Activated CD8-positive, alpha-beta memory T cell treated with anti-CD3 and anti-CD28 coated beads for 1 hour (primary cell): ENCODE results near the gene SIRPA.

Experiments used
- DNase-seq, 2 donors: peaks; one replicate each; pipeline ENCODE4 v3.0.0-alpha.2; 2020; ENCODE audit warnings: low read depth in 1 of 2; ENCODE audit errors: extremely low read depth in 1 of 2

The SIRPA gene

GRCh38 chr20:1868856-1869255, 26.4 kb upstream of the SIRPA start:
- no peak for DNase-seq

DNA sequence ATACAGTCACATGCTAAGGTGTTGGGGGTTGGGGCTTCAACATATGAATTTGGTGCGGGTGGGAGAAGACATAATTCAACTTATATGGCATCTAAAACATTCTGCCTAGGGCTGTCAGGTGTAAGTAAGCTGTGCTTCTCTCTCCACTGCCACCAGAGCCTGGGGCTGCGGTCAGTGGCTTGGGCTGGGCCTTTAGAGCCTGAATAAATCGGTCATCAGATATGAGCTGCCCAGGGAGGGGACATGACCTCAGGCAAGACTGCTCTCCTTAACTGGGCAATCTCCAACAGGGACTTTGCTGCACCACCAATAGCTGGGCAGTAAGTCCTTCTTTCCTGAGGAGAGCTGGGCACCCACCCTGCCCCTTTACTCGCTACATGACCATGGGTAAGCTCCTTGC, 24.9 kb upstream of the SIRPA start:
- DNase-seq = no peak

- DNase-seq = no peak
These were observed 24.2 kb upstream of the SIRPA start for GRCh38 chr20:1870792-1871550.

DNA sequence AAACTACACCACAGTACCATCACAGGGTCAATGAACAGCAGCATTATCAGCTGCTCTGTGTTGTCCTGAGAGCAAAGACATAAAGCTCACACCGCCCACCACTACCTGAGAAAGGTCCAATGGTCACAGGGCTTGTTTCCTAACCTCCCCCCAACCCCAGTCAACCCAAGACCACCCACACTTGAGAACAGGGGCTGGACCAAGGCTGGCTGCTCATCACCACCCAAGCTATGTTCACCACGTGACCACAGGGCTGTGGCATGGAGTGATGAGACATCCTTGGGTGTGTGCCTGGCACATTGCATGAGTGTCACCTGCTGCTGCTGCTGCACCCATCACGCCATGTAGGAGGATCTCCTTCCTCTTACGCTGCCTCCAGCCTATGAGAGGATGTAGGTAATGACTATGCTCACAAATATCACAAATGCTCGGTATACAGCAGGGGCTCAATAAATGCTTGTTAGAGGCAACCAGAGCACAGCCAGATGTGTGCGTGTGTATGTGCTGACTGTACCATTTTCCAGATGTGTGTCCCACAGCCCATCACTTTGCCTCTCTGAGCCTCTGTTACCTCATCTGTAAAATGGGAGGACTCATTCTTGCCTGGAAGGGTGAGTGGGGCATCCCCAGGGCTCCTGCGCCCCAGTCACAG, 23.3 kb upstream of the SIRPA start:
- DNase-seq = no peak

- no peak for DNase-seq
These were observed 22.6 kb upstream of the SIRPA start for GRCh38 chr20:1872459-1873097.

GRCh38 chr20:1874450-1875182, 20.6 kb upstream of the SIRPA start:
- DNase-seq = no peak

DNA sequence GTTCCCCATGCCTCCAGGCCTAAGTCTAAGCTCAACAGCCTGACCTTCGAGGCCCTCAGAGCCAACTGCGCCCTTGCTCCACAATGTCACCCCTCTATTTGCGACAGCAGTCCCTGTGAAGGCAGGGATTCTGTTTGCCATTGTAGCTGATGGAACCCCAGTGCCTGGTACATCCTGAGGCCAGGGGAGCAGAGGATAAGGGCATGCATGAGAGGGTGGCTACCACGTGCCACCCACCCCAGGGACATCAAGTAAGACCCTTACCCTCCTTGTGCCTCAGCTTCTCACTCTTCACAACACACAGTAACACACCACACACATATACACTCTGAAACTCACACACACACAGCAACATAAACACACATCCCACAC, 20.0 kb upstream of the SIRPA start:
- DNase-seq = no peak

DNA sequence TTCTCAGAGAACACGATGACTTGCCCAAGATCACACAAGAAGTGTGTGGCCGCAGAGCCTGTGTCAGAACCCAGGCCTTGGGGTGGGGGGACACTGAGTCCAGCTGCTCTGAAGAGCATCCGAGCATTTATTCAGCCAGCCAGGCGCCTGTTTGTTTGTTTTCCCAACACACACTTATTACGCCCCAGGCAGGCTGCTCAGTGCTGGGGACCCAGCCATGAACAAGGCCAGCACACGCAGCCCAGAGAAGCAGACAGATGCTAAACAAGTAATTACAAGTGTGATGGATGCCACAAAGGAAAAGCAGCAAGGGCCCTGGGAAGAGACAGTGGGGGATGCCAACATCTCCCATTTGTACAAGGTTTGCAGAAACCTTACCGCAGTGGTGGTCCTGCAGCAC, 19.4 kb upstream of the SIRPA start:
- no peak for DNase-seq

- no peak for DNase-seq
These were observed 18.8 kb upstream of the SIRPA start for GRCh38 chr20:1876217-1876921.

GRCh38 chr20:1876975-1877608, 18.1 kb upstream of the SIRPA start:
- DNase-seq = no peak

DNA sequence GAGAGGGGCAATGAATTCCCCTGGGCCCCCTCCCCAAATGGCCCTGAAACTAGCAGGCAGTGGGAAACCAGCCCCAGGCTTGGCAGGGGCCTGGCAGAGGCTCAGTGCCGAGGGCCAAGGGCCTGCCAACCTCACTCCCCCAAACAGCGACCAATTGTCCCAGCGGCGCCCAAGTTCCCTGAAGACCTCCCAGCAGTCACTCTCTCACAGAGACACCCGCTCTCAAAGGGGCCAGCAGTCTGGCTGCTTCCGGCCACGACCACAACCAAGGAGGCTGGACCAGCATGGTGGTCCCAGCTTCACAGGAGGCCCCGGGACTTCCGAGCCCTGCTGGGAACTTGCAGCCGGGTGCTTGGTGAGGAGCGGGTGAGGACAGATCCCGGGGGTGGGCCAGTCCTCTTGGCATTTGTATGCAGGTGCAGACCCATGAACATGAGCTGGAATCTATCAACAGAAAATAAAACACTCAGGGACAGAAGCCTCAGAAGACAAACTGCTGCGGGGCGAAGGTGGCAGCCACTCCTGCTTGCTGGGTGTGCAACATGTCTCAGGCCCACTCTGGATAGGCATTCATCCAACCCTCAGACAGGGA, 17.5 kb upstream of the SIRPA start:
- no peak for DNase-seq

DNA sequence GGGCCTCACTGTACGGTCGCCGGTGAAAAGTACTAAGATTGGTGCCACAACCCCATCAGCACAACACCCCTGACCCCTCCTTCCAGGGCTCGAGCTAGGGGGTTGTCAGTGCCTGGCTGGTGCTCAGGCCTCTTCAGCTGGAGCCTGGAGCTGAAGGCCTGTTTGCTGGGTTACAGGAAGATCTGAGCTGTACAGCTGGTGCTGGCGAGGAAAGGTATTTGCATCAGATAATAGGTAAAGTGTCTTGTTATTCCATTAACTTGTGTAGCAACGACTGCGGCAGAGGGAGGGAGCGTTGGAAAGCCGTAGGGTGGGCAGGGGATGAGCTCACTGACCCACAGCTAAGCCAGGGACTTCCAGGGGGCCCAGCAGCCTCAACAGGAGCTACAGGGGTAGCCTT, 15.8 kb upstream of the SIRPA start:
- no peak for DNase-seq

GRCh38 chr20:1879934-1880333, 15.3 kb upstream of the SIRPA start:
- no peak for DNase-seq

- no peak for DNase-seq
These were observed 14.5 kb upstream of the SIRPA start for GRCh38 chr20:1880529-1881239.

DNA sequence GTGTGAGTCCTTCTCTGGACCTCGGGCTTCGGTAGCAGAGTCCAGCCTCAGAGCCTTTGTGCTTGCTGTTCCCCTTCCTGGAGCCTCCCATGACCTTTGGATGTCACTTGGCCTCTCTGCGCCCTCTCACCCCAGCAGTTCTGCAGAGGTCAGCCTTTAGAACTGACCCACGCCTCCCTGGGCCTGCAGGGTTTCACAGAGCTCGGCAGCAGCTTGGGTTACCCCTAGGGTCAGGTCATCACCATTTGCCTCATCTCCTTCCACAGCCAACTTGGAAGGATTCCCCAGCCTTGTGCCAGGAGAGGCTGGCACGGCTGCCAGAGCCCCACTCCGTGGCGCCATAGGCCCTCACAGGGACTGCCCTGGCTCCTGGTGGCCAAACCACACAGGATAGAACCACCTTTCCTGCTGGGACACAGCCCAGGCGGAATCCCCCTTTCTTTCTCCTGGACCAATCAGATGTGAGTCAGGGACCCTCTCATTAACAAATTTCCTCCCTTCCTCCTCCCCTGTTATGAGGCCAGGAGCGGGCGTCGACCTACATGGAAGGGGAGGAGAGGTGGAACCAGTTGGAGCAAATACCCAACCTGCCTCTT, 13.9 kb upstream of the SIRPA start:
- DNase-seq = no peak

DNA sequence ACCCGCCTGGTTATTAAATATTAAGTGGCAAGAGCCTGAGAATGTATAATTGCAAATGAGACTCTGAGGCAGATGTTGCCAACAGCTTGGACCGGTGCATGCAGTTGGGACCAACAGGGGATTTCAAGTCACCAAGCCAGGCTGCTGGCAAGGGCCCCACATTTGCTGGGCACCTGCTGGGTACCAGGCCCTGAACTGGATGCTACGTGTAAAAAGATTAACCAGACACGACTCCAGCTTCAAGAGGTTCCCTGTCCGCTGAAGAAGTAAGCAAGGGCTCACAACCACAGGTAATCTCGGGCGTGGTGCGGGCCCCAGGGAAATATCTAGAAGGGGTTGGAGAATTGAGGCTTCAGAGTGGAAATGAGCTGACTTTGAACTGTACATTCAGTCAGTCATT, 13.2 kb upstream of the SIRPA start:
- DNase-seq = no peak

DNA sequence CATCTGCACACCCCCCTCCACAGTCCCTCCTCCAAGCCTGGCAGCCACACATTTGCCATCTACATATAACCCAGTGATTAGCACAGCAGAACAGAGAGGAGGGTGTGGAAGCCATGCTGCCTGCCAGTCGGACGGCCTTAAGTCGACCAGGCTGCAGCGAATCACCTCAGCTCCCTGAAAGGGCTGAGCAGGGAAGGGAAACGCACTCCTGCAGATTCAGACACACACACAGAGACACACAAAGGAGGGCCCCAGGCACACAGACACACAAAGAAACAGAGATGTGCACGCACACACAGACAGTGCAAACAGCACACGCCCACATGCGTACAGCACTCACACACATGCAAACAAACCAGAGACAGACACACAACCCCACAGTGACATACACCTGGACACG, 11.2 kb upstream of the SIRPA start:
- no peak for DNase-seq

DNA sequence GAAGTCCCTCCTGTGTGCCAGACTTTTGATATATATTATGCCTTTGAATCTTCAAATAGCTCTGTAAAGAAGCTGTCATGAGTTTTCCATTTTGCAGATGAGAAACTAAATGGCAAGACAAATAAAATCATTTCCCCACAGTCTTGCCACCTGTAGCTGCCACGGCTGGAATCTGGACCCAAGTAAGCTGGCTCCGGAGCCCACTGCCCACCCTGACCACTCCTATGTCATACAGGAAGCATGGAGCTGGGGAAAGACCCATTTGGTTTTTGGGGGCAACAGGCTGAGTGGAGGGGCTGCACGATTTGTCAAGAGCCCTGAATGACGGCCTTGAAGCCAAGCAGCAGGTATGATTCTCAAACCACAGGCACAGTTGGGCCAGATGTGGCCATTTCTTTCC, 10.0 kb upstream of the SIRPA start:
- no peak for DNase-seq
